Measurements from ENCODE around the gene SNX13.

The SNX13 gene

GRCh38 chr7:17946591-17946990 is 6.3 kb upstream of the SNX13 start:
- no peak for DNase-seq

GRCh38 chr7:17944720-17945119 is 4.4 kb upstream of the SNX13 start:
- no peak for DNase-seq

GRCh38 chr7:17943006-17943405 is 2.7 kb upstream of the SNX13 start:
- DNase-seq = no peak

- DNase-seq = no peak
Measured at GRCh38 chr7:17942231-17942630, 1.9 kb upstream of the SNX13 start.

GRCh38 chr7:17940951-17941431 is 697 bp upstream of the SNX13 start:
- DNase-seq = peak; percentile 19

GRCh38 chr7:17939606-17940301 is 540 bp downstream of the SNX13 start:
- DNase-seq = peak; percentile 27

GRCh38 chr7:17939211-17939605 is 1.1 kb downstream of the SNX13 start:
- no peak for DNase-seq

GRCh38 chr7:17937506-17938120 is 2.7 kb downstream of the SNX13 start:
- DNase-seq = no peak

GRCh38 chr7:17936321-17936720 is 4.0 kb downstream of the SNX13 start:
- no peak for DNase-seq

GRCh38 chr7:17934612-17935240 is 5.6 kb downstream of the SNX13 start:
- no peak for DNase-seq

- DNase-seq = no peak
Measured at GRCh38 chr7:17934094-17934493, 6.2 kb downstream of the SNX13 start.

- DNase-seq = no peak
Measured at GRCh38 chr7:17932770-17933169, 7.5 kb downstream of the SNX13 start.

GRCh38 chr7:17931069-17931468 is 9.2 kb downstream of the SNX13 start:
- DNase-seq = no peak

GRCh38 chr7:17930546-17930945 is 9.7 kb downstream of the SNX13 start:
- no peak for DNase-seq

GRCh38 chr7:17929647-17930395 is 10.5 kb downstream of the SNX13 start:
- DNase-seq = no peak

GRCh38 chr7:17928055-17928454 is 12.2 kb downstream of the SNX13 start:
- no peak for DNase-seq

GRCh38 chr7:17921857-17922416 is 18.4 kb downstream of the SNX13 start:
- no peak for DNase-seq

- DNase-seq = no peak
Measured at GRCh38 chr7:17917842-17918241, 22.5 kb downstream of the SNX13 start.

GRCh38 chr7:17916786-17917185 is 23.5 kb downstream of the SNX13 start:
- no peak for DNase-seq

GRCh38 chr7:17915796-17916195 is 24.5 kb downstream of the SNX13 start:
- DNase-seq = no peak

GRCh38 chr7:17915168-17915567 is 25.1 kb downstream of the SNX13 start:
- no peak for DNase-seq

GRCh38 chr7:17913250-17913649 is 27.0 kb downstream of the SNX13 start:
- DNase-seq = no peak
